ENCODE results near the gene RABGAP1L.

GRCh38 chr1:174654560-174654959 lies 495.2 kb downstream of the RABGAP1L start:
- no peak for TF ChIP-seq POLR2A (IDR thresholded peaks at IDR 0.05; ENCODE audit: borderline replicate concordance, extremely low read depth, insufficient read depth, insufficient read length)
- no peak for TF ChIP-seq MAX (IDR thresholded peaks at IDR 0.05)
- no peak for TF ChIP-seq CTCF (IDR thresholded peaks at IDR 0.05 in 2 of 3, conservative IDR thresholded peaks at IDR 0.05 in 1 of 3; ENCODE audit: borderline replicate concordance in 1 of 3, insufficient read depth in 1 of 3, low read depth in 2 of 3, low read length in 2 of 3)
- no peak for TF ChIP-seq CEBPB (IDR thresholded peaks at IDR 0.05; ENCODE audit: low read depth)

Data from HCT116 (cell line).